Lung (tissue), 12 donors: Measurements from ENCODE around the gene ELOVL1. TPM values are rescaled to one million over a fixed set of nuclear protein-coding genes. Genes with fewer than 3 reads are reported as not detected.

ENCODE experiments used
- ATAC-seq: fragments of 200-7000 bp; cut with Tn5 transposase; one replicate; pipeline ENCODE4 v1.9.1; 2020; ENCODE audit warnings: moderate number of reproducible peaks; ENCODE audit not compliant: insufficient read depth, low FRiP score
- DNase-seq, 3 donors: peaks; one replicate each; pipeline ENCODE4 v3.0.0-alpha.2; 2013 to 2017
- H3K27ac ChIP-seq, 2 donors: one replicate each; pipeline ENCODE4 v1.5.1; 2013; ENCODE audit warnings: mild to moderate bottlenecking in 2 of 2, moderate library complexity in 2 of 2, control low read depth in 1 of 2, inconsistent platforms in 1 of 2, low read depth in 1 of 2, low read length in 1 of 2
- H3K27me3 ChIP-seq, 3 donors: one replicate each; pipeline ENCODE4 v1.5.1; 2013; ENCODE audit warnings: low read length in 2 of 3; ENCODE audit not compliant: control insufficient read depth in 3 of 3, insufficient read depth in 3 of 3
- H3K36me3 ChIP-seq, 4 donors: one replicate each; pipeline ENCODE4 v1.5.1; 2013; ENCODE audit warnings: low read length in 4 of 4, mild to moderate bottlenecking in 1 of 4, moderate library complexity in 1 of 4; ENCODE audit not compliant: control insufficient read depth in 4 of 4, insufficient read depth in 4 of 4
- H3K4me1 ChIP-seq, 5 donors: one replicate each; pipeline ENCODE4 v1.5.1; 2013; ENCODE audit warnings: low read length in 5 of 5, mild to moderate bottlenecking in 2 of 5, moderate library complexity in 1 of 5; ENCODE audit not compliant: control insufficient read depth in 5 of 5, insufficient read depth in 5 of 5
- H3K4me3 ChIP-seq: one replicate; pipeline ENCODE4 v1.5.1; 2013; ENCODE audit warnings: mild to moderate bottlenecking, control low read depth, moderate library complexity
- H3K9ac ChIP-seq, 2 donors: one replicate each; pipeline ENCODE4 v1.5.1; 2013; ENCODE audit warnings: low read length in 2 of 2, control low read depth in 1 of 2; ENCODE audit not compliant: insufficient read depth in 1 of 2
- H3K9me3 ChIP-seq, 4 donors: one replicate each; pipeline ENCODE4 v1.5.1; 2013; ENCODE audit warnings: low read length in 3 of 4, mild to moderate bottlenecking in 1 of 4, moderate library complexity in 1 of 4; ENCODE audit not compliant: control insufficient read depth in 4 of 4, insufficient read depth in 3 of 4
- WGBS, 2 donors: extraction: QIAGEN DNeasy Blood & Tissue Kit; methylation state at CpG; one replicate each; pipeline ENCODE4 v1.1.7; 2013; 5-methylcytosine and 5-hydroxymethylcytosine counted together
- polyA plus RNA-seq, 2 donors: library from polyadenylated mRNA; stranded (reverse); fragments of 200-250 nt; gene quantifications; one replicate each; pipeline ENCODE4 v1.2.1, GENCODE V29; 2013
- total RNA-seq, 2 donors: library from RNA; depleted of rRNA in 1 of 2; stranded (reverse); fragments of >200 nt in 1 of 2; gene quantifications; one replicate each; pipeline ENCODE4 v1.2.1, GENCODE V29; 2014 to 2021
- TF ChIP-seq, protein P1 (sequence below): IDR thresholded peaks from 2 replicates; pipeline ENCODE4 v1.5.1; 2012; ENCODE audit warnings: mild to moderate bottlenecking; ENCODE audit errors: control extremely low read depth, extremely low read depth
- donor health status: control.
- donor health status: control.
- donor health status: Bipolar disorder and iron deficiency.
- donor health status: healthy.
- donor health status: DM: yes; HTN: yes; CAD: no.

Gene ELOVL1
- total and polyA plus RNA-seq, 4 donors, result 41.2 to 174 (median 103) TPM

DNA sequence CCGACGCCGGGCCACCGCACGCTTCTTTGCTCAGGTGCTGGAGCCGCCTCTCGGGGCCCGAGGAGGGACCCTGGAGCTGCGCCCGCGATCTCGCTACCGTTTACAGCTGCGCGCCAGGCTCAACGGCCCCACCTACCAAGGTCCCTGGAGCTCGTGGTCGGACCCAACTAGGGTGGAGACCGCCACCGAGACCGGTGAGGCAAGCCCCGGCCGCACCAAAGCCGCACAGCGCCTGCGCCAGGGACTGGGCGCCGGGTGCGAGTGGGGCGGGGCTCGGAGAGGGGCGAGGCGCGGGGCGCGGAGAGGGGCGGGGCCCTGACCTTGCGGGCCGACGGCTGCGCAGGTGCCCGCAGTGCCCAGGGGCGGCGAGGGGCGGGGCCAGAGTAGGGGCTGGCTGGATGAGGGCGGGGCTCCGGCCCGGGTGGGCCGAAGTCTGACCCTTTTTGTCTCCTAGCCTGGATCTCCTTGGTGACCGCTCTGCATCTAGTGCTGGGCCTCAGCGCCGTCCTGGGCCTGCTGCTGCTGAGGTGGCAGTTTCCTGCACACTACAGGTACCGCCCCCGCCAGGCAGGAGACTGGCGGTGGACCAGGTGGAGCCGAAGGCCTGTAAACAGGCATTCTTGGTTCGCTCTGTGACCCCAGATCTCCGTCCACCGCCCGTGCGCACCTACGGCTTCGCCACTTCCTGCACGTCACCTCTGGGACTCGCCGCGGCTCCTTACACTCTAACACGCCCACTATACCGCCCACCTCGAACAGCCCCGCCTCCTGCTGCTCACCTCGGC lies 18.8 kb downstream of the ELOVL1 start:
- Histone ChIP-seq H3K4me3 (peak overlapping the region; percentile 36), H3K4me1 (peaks cover 0 to 15% (median 4%) of the 10 kb centered on the region in 5 donors), H3K9me3 (no peaks in the 10 kb centered on the region), H3K27me3 (peaks cover 0 to 5% (median 0%) of the 10 kb centered on the region in 3 donors), H3K27ac (peak overlapping the region; percentile 93 to 96), H3K36me3 (no peaks in the 10 kb centered on the region), H3K9ac (peak overlapping the region; percentile 42 to 44)
- ATAC-seq, result peak; percentile 93
- peak; percentile 68 to 85 (median 83) for DNase-seq
- TF ChIP-seq, protein P1, sequence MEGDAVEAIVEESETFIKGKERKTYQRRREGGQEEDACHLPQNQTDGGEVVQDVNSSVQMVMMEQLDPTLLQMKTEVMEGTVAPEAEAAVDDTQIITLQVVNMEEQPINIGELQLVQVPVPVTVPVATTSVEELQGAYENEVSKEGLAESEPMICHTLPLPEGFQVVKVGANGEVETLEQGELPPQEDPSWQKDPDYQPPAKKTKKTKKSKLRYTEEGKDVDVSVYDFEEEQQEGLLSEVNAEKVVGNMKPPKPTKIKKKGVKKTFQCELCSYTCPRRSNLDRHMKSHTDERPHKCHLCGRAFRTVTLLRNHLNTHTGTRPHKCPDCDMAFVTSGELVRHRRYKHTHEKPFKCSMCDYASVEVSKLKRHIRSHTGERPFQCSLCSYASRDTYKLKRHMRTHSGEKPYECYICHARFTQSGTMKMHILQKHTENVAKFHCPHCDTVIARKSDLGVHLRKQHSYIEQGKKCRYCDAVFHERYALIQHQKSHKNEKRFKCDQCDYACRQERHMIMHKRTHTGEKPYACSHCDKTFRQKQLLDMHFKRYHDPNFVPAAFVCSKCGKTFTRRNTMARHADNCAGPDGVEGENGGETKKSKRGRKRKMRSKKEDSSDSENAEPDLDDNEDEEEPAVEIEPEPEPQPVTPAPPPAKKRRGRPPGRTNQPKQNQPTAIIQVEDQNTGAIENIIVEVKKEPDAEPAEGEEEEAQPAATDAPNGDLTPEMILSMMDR, result no peak
- WGBS, 2 donors, result 30 to 59% methylated on average over 71 to 72 of the region's 72 CpGs

DNA sequence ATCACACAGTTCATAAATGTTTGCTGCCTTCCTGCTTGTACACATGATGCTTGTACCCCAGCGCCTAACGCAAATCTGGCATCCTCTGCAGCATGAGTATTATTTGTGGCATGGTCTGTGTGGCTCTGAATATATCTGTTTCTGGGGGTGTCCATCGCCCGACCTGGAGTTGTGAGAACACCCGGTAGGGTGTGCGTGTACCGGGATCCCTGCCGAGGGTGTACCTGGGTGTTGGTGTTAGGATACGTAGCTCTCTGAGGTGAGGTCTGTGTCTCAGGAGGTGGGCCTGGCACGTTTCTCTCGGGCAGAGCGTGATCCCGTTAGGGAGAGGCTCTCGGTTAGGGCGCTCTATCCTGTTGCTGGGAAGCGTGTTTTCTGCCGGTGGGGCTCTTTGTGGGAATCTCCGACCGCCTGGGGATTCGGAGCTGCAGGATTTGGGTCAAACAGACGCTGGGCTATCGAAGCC lies 19.4 kb downstream of the ELOVL1 start:
- no peaks in the 10 kb centered on the region for H3K36me3 ChIP-seq
- H3K4me3 ChIP-seq, result peak overlapping the region; percentile 15
- no peaks in the 10 kb centered on the region for H3K9me3 ChIP-seq
- H3K27ac ChIP-seq, result peak overlapping the region; percentile 69 to 93
- H3K9ac ChIP-seq, result peak overlapping the region in 1 of 2 donors; percentile 14
- WGBS, 2 donors, result 43 to 61% methylated on average over 22 of the region's 22 CpGs
- peaks cover 0 to 5% (median 0%) of the 10 kb centered on the region in 3 donors for H3K27me3 ChIP-seq
- DNase-seq (peak in 2 of 3 donors; percentile 48 to 50), ATAC-seq (peak; percentile 10)
- TF ChIP-seq, protein P1, result no peak
- H3K4me1 ChIP-seq, result peaks cover 0 to 15% (median 4%) of the 10 kb centered on the region in 5 donors

DNA sequence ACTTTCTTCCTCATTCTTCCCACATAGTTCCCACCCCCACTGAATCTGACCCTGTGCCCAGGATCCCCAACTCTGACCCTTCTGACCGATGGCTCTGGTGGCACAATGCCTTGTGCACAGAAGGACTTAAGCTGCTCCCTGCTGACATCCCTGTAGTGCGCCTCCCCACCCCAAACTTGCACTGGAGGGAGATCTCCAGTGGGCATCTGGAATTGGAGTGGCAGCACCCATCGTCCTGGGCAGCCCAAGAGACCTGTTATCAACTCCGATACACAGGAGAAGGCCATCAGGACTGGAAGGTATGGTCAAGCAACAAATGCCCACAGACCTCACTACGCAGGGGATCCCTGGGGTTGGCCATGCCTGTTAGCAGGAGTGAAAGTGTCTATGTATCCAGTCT lies 21.2 kb downstream of the ELOVL1 start:
- H3K27ac ChIP-seq, result peak overlapping the region in 1 of 2 donors; percentile 82
- ATAC-seq (no peak), DNase-seq (no peak)
- TF ChIP-seq, protein P1, result no peak
- H3K4me1 ChIP-seq, result peaks cover 0 to 15% (median 3%) of the 10 kb centered on the region in 5 donors
- H3K9me3 ChIP-seq, result no peaks in the 10 kb centered on the region
- no peak overlapping the region for H3K9ac ChIP-seq
- H3K27me3 ChIP-seq, result peaks cover 0 to 5% (median 0%) of the 10 kb centered on the region in 3 donors
- 93% methylated on average over 5 of the region's 5 CpGs for WGBS, 2 donors
- no peak overlapping the region for H3K4me3 ChIP-seq
- H3K36me3 ChIP-seq, result no peaks in the 10 kb centered on the region
